Stomach (tissue), 19 donors: Measurements from ENCODE around the gene LCA5L. TPM values are rescaled to one million over a fixed set of nuclear protein-coding genes. Genes with fewer than 3 reads are reported as not detected.

Experiments used
- DNase-seq, 2 donors: peaks; one replicate each; pipeline versions ENCODE4 v3.0.0 to v3.0.0-alpha.2; 2013 to 2019
- H3K27ac ChIP-seq, 5 donors: fragments of 200-600 bp in 4 of 5; sonication (generic) in 4 of 5; one replicate each; pipeline ENCODE4 v1.5.1; 2013 to 2019; ENCODE audit warnings: mild to moderate bottlenecking in 1 of 5, moderate library complexity in 1 of 5
- H3K27me3 ChIP-seq, 3 donors: fragments of 200-600 bp; sonication (generic); one replicate each; pipeline ENCODE4 v1.5.1; 2017 to 2019; ENCODE audit warnings: mixed run types in 1 of 3
- H3K36me3 ChIP-seq, 4 donors: fragments of 200-600 bp; sonication (generic); 1 replicate in 3 of 4; 2 replicates in 1 of 4; pipeline ENCODE4 v1.5.1; 2016 to 2019
- H3K4me1 ChIP-seq, 4 donors: fragments of 200-600 bp; sonication (generic); one replicate each; pipeline ENCODE4 v1.5.1; 2016 to 2019
- H3K4me3 ChIP-seq, 4 donors: fragments of 200-600 bp; sonication (generic) in 3 of 4; one replicate each; pipeline ENCODE4 v1.5.1; 2016 to 2019; ENCODE audit warnings: mild to moderate bottlenecking in 1 of 4
- H3K9me3 ChIP-seq, 4 donors: fragments of 200-600 bp; sonication (generic); one replicate each; pipeline ENCODE4 v1.5.1; 2016 to 2019
- CTCF ChIP-seq, 7 experiments: fragments of 450-650 bp in 4 of 7; fragments of 200-600 bp in 3 of 7; sonication (generic) in 3 of 7; IDR thresholded peaks; one replicate each; pipeline ENCODE4 v1.5.1; 2016 to 2019; ENCODE audit warnings: antibody characterized with exemption in 7 of 7, control low read depth in 2 of 7, mild to moderate bottlenecking in 1 of 7
- EP300 ChIP-seq: sonication (generic); formaldehyde crosslinking; IDR thresholded peaks from one replicate; pipeline ENCODE4 v1.6.1; 2017; ENCODE audit warnings: antibody characterized with exemption
- POLR2A ChIP-seq, 4 donors: fragments of 450-650 bp; IDR thresholded peaks; one replicate each; pipeline ENCODE4 v1.6.1; 2016; ENCODE audit warnings: antibody characterized with exemption in 4 of 4, control low read depth in 2 of 4, mild to moderate bottlenecking in 1 of 4, moderate library complexity in 1 of 4
- POLR2AphosphoS5 ChIP-seq, 3 donors: sonication (generic); formaldehyde crosslinking; IDR thresholded peaks; one replicate each; pipeline ENCODE4 v1.6.1; 2016; ENCODE audit warnings: antibody characterized with exemption in 3 of 3
- WGBS, 5 donors: extraction: QIAGEN DNeasy Blood & Tissue Kit in 3 of 5; methylation state at CpG; one replicate each; pipeline versions ENCODE4 v1.1.5 to v1.1.7; 2013 to 2018; 5-methylcytosine and 5-hydroxymethylcytosine counted together
- intact Hi-C: fragments of 100-400 bp; cut with DNase I; formaldehyde crosslinking; loops from one replicate; pipeline ENCODE4 v1.15.1; 2023; ENCODE audit warnings: low total_unique reads
- long read RNA-seq, 10 donors: transcript quantifications; one replicate each; lab custom pipeline, GENCODE V29; 2026
- polyA plus RNA-seq, 3 donors: library from polyadenylated mRNA; stranded (reverse); fragments of 200-250 nt; gene quantifications; one replicate each; pipeline ENCODE4 v1.2.3, GENCODE V29; 2013
- total RNA-seq, 5 donors: library from RNA; depleted of rRNA; stranded (reverse); fragments of >200 nt; gene quantifications; one replicate each; pipeline versions ENCODE4 v1.1.0 to v1.2.3, GENCODE V29; 2014 to 2016
- donor health status: healthy with polysubstance abuse.
- donor health status: Bipolar disorder and iron deficiency.
- donor health status: healthy.

LCA5L gene
- total RNA-seq (1 to 10 TPM in 2 of 5 donors, not detected in 3; 1.8 to 2.2 TPM), polyA plus RNA-seq (1 to 10 TPM in 1 of 3 donors, under 1 TPM in 2; 0.85 to 2.7 (median 0.93) TPM)
- long read RNA-seq, donor 1: 0 reads
- long read RNA-seq, donor 2: 0 reads
- long read RNA-seq, donor 3, partial matches to known transcripts: 0 of 16 reads
- long read RNA-seq, donor 3, other reads (novel, unspliced or antisense): 16 of 16 reads
- long read RNA-seq, donor 4: 0 reads
- long read RNA-seq, donor 5: 0 reads
- long read RNA-seq, donor 6: 0 reads
- long read RNA-seq, donor 7: 0 reads
- long read RNA-seq, donor 8: 0 reads
- long read RNA-seq, donor 9: 0 reads
- long read RNA-seq, donor 10: 0 reads

- Histone ChIP-seq H3K9me3 (no peaks in the 10 kb centered on the region), H3K36me3 (no peaks in the 10 kb centered on the region), H3K4me1 (peaks cover 6 to 19% (median 13%) of the 10 kb centered on the region in 4 donors), H3K27ac (peak within 1 kb of the TSS; percentile 82 to 95 (median 91)), H3K27me3 (no peaks in the 10 kb centered on the region), H3K4me3 (peak within 1 kb of the TSS; percentile 84 to 99 (median 86))
- intact Hi-C loops: no loop called here
- 0 to 1% (median 0%) methylated on average over 39 to 83 of the region's 83 CpGs for WGBS, 5 donors
- DNase-seq: peak; percentile 92 to 97
- TF ChIP-seq POLR2A (IDR thresholded peaks at IDR 0.05) (no peak), EP300 (no peak), CTCF (IDR thresholded peaks at IDR 0.05) (peak in 1 of 7 experiments; percentile 22), POLR2AphosphoS5 (IDR thresholded peaks at IDR 0.05) (peak; percentile 22 to 87 (median 64))
These were observed at the start of gene LCA5L for GRCh38 chr21:39445321-39446269. LCA5L (minus strand) TSS chr21:39445778; CDS start chr21:39428493, 17,285 bp downstream.

GRCh38 chr21:39489380-39489924 lies 43.9 kb upstream of the LCA5L start:
- no peak overlapping the region for H3K4me3 ChIP-seq
- no peaks in the 10 kb centered on the region for H3K36me3 ChIP-seq
- H3K27me3 ChIP-seq: no peaks in the 10 kb centered on the region
- H3K4me1 ChIP-seq: no peaks in the 10 kb centered on the region
- H3K27ac ChIP-seq: no peak overlapping the region
- WGBS, 5 donors: 78 to 92% (median 81%) methylated on average over 1 of the region's 1 CpG
- intact Hi-C loops: no loop called here
- H3K9me3 ChIP-seq: no peaks in the 10 kb centered on the region
- no peak for DNase-seq
- TF ChIP-seq POLR2A (IDR thresholded peaks at IDR 0.05) (no peak), POLR2AphosphoS5 (IDR thresholded peaks at IDR 0.05) (no peak), CTCF (IDR thresholded peaks at IDR 0.05) (no peak), EP300 (no peak)

- intact Hi-C loops: no loop called here
- peak in 1 of 2 donors; percentile 16 for DNase-seq
- Histone ChIP-seq H3K9me3 (no peaks in the 10 kb centered on the region), H3K27ac (no peak overlapping the region), H3K36me3 (no peaks in the 10 kb centered on the region), H3K27me3 (no peaks in the 10 kb centered on the region), H3K4me3 (no peak overlapping the region), H3K4me1 (no peaks in the 10 kb centered on the region)
- WGBS, 5 donors: 71 to 79% (median 77%) methylated on average over 6 of the region's 6 CpGs
- TF ChIP-seq EP300 (no peak), POLR2AphosphoS5 (IDR thresholded peaks at IDR 0.05) (peak in 1 of 3 donors; percentile 43), CTCF (IDR thresholded peaks at IDR 0.05) (no peak)
These were observed 39.2 kb upstream of the LCA5L start for GRCh38 chr21:39484711-39485276.

- Histone ChIP-seq H3K4me1 (no peaks in the 10 kb centered on the region), H3K27me3 (no peaks in the 10 kb centered on the region), H3K27ac (no peak overlapping the region), H3K9me3 (no peaks in the 10 kb centered on the region), H3K4me3 (no peak overlapping the region), H3K36me3 (no peaks in the 10 kb centered on the region)
- TF ChIP-seq EP300 (no peak), CTCF (IDR thresholded peaks at IDR 0.05) (no peak), POLR2A (IDR thresholded peaks at IDR 0.05) (no peak), POLR2AphosphoS5 (IDR thresholded peaks at IDR 0.05) (no peak)
- intact Hi-C loops: no loop called here
- 44 to 57% (median 55%) methylated on average over 1 of the region's 1 CpG for WGBS, 5 donors
- no peak for DNase-seq
These were observed 38.3 kb upstream of the LCA5L start for GRCh38 chr21:39483917-39484316.
